GM12892 (cell line): ENCODE results near the gene CDH2.

Source experiments
- DNase-seq: peaks from one replicate; pipeline ENCODE4 v3.0.0; 2011; ENCODE audit not compliant: insufficient read length
- FAIRE-seq: peaks from 2 replicates; lab custom pipeline; 2011; peaks lifted over from hg19 to GRCh38; lab: Jason Lieb, UNC
- POLR2A ChIP-seq: IDR thresholded peaks from 2 replicates; pipeline ENCODE4 v1.6.1; 2011; ENCODE audit warnings: low read depth, low read length, control low read depth
- POLR2AphosphoS5 ChIP-seq: IDR thresholded peaks from 2 replicates; pipeline ENCODE4 v1.6.1; 2011; ENCODE audit warnings: low read depth, low read length, control low read depth
- TAF1 ChIP-seq: IDR thresholded peaks from 2 replicates; pipeline ENCODE4 v1.6.1; 2011; ENCODE audit warnings: low read depth, mild to moderate bottlenecking, control low read depth, low read length, borderline replicate concordance

The CDH2 gene

GRCh38 chr18:28123401-28124030, 53.4 kb downstream of the CDH2 start:
- no peak for DNase-seq
- TF ChIP-seq POLR2AphosphoS5, result no peak
- TF ChIP-seq TAF1, result no peak
- no peak for TF ChIP-seq POLR2A
- FAIRE-seq, result no peak

GRCh38 chr18:28120828-28121515, 56.0 kb downstream of the CDH2 start:
- FAIRE-seq (no peak), DNase-seq (no peak)
- TF ChIP-seq POLR2AphosphoS5, result no peak
- no peak for TF ChIP-seq TAF1
- no peak for TF ChIP-seq POLR2A

- FAIRE-seq, result no peak
- DNase-seq, result no peak
- TF ChIP-seq POLR2A (no peak), POLR2AphosphoS5 (no peak), TAF1 (no peak)
Observed at GRCh38 chr18:28116461-28116860, 60.5 kb downstream of the CDH2 start.

- FAIRE-seq, result no peak
- no peak for DNase-seq
Observed at GRCh38 chr18:28115149-28115550, 61.8 kb downstream of the CDH2 start.

GRCh38 chr18:28114472-28114871, 62.5 kb downstream of the CDH2 start:
- TF ChIP-seq POLR2A (no peak), POLR2AphosphoS5 (no peak), TAF1 (no peak)
- FAIRE-seq (no peak), DNase-seq (no peak)

More at GRCh38 chr18:28115149-28115550, 61.8 kb downstream of the CDH2 start:
- no peak for TF ChIP-seq POLR2A
- no peak for TF ChIP-seq POLR2AphosphoS5
- no peak for TF ChIP-seq TAF1

- TF ChIP-seq TAF1 (no peak), POLR2A (no peak), POLR2AphosphoS5 (no peak)
- FAIRE-seq (no peak), DNase-seq (no peak)
Observed at GRCh38 chr18:28113271-28114029, 63.5 kb downstream of the CDH2 start.

GRCh38 chr18:28112056-28112470, 64.9 kb downstream of the CDH2 start:
- FAIRE-seq, result no peak
- no peak for DNase-seq
- TF ChIP-seq POLR2A (no peak), TAF1 (no peak), POLR2AphosphoS5 (no peak)

- FAIRE-seq, result no peak
Observed at GRCh38 chr18:28110924-28111323, 66.0 kb downstream of the CDH2 start.

GRCh38 chr18:28109781-28110560, 67.0 kb downstream of the CDH2 start:
- TF ChIP-seq TAF1, result no peak
- no peak for TF ChIP-seq POLR2A
- TF ChIP-seq POLR2AphosphoS5, result no peak
- FAIRE-seq, result no peak

More at GRCh38 chr18:28110924-28111323, 66.0 kb downstream of the CDH2 start:
- DNase-seq, result no peak
- TF ChIP-seq POLR2AphosphoS5 (no peak), POLR2A (no peak), TAF1 (no peak)

GRCh38 chr18:28108814-28109213, 68.1 kb downstream of the CDH2 start:
- DNase-seq (no peak), FAIRE-seq (no peak)
- TF ChIP-seq TAF1, result no peak
- TF ChIP-seq POLR2A, result no peak
- no peak for TF ChIP-seq POLR2AphosphoS5

More at GRCh38 chr18:28109781-28110560, 67.0 kb downstream of the CDH2 start:
- no peak for DNase-seq

- no peak for FAIRE-seq
- no peak for TF ChIP-seq TAF1
- no peak for TF ChIP-seq POLR2AphosphoS5
- no peak for TF ChIP-seq POLR2A
Observed at GRCh38 chr18:28108254-28108653, 68.7 kb downstream of the CDH2 start.

More at GRCh38 chr18:28108254-28108653, 68.7 kb downstream of the CDH2 start:
- DNase-seq, result no peak
